ENCODE results near the gene PSMA5.
"Not testable (repeated sequence)": the region's sequence is repeated elsewhere in the genome, so short reads cannot be mapped to it uniquely, and the experiment has no call there.

PSMA5 gene

DNA sequence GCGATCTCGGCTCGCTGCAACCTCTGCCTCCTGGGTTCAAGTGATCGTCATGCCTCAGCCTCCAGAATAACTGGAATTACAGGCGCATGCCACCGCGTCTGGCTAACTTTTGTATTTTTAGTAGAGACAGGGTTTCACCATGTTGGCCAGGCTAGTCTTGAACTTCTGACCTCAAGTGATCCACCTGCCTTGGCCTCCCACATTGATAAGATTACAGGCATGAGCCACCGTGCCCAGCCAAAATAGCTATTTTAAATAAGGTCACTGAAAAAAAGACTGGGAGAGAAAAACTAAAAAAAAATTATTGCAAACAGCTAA, 31.0 kb downstream of the PSMA5 start:
- DNase-seq; in situ Hi-C loops (cut with MboI; ENCODE audit: low pct_unique_long_range_greater_than_20kb, low sequenced_read_pairs): not testable (repeated sequence)

DNA sequence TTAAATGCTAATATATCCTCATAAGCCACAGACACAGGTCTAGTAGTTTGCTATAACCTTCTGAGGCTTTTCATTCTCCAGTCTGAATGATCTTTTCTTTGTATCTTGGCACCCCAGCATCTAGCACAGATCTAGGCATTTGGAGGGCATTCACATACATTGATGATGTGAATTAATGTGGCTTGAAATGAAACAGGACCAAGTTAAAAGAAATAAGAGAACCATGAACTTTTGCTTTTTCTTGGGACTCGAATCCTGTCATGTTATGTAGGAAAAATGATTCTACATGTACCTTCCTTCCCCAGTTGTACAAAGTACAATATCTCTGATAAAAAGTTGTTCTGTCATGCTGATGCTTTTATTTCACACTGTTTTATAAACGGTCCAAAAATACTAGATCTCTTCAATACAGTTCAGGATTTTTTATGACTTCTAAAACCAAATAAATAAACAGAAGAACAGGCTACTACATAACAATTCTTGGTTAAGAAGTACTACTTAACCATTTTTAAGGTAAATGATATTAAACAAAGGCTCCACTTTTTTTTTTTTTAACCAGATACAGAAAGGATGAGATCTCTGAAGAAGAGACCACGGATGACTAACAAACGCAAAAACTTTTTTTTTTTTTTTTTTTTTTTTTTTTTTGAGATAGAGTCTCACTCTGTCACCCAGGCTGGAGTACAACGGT, 31.5 kb downstream of the PSMA5 start:
- in situ Hi-C loops (cut with MboI; ENCODE audit: low pct_unique_long_range_greater_than_20kb, low sequenced_read_pairs), result no loop called here
- DNase-seq, result no peak

DNA sequence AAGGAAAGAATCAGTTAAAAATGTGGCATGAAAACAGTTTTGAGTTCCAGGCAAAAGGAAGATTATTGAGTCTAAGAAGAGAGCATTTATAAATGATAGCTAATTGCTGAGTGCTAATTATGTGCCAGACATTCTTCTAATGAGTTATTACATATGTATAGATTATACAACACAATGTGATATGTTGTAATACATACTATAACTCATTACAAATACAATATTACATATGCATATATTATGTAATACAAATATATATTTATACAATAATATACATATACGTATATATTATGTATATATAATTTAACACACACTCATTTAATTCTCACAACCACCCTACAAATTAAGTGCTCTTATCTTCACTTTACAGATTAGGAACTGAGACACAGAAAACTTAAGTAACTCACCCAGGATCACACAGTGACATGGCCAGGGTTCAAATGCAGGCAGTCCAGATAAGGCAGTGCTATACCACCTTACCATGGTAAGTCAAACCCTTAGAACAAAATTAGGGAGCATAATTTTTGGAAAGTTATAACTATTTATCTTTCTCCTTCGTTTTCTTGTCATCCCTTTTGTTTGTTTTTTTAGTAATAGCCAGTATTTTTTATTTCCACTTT, 32.5 kb downstream of the PSMA5 start:
- in situ Hi-C loops (cut with MboI; ENCODE audit: low pct_unique_long_range_greater_than_20kb, low sequenced_read_pairs), result no loop called here
- no peak for DNase-seq

DNA sequence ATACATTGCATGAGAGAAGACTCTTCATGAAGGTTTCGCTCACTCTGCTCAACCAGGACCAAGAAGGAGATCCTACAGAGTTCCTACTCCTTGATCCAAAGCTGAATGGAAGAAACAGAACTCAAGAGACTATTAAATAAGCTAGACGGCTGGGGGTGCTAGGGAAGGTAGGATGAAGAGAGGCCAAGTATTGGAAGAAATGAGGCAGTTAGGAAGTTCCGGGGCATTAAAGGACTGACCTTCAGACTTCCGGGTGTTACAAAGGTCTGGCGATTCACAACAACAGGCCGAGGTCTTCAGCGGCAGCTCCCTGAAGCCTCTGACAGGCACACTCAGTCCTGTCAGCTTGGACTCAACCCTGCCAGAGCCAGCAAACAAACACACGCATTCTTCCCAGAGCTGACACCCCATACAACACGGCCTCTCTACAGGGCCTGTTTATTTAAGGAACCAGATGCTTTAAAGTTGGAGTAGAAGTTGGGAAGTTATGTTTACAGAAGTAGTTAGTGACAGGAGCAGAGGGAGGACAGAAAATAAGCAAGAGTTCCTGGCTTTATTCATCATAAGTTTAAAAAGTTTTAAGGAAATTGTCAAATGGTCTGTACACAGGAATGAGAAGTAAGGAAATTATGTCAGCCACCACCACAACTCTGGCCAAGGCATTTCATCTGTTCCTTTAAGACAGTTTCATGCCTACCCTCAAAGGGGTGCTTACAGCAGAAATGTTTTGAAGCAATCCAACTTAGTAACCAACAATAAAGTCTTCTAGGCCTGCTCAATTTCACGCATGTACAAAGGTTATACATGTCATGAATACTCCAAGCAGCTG, 33.2 kb downstream of the PSMA5 start:
- DNase-seq, result peak; percentile 42
- in situ Hi-C loops (cut with MboI; ENCODE audit: low pct_unique_long_range_greater_than_20kb, low sequenced_read_pairs), result no loop called here

DNA sequence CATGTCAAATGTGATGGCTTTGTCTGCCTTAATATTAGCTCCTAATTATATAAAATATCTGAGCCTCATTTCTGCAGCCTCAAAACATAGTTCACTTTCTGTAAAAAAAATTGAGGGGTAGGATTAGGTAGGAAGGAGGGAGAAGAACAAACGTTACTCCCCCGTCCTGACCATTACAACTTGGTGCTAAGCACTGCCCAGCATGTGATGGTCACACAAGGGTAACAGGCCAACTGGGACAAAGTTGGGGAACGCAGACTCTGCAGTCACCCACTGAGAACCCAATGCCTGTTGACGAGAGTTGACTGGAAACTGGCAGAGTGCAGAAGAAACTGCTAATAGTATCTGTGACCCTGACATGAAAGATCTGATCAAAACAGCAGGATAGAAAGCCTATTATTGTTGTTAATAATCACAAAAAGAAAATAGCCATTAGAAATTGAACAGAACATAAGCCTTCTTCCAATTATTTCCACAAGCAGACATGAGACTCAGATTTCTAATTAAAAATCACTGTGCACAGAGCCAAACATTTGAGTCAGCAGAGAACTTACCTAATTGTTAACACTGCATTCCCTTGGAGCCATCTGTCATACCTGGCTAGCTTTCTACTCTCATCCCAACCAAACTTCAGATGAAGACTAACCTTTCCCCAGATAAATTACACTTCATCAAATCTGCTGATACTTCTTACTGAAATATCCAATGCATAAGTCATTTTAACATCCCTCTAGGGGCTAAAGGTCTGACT, 34.0 kb downstream of the PSMA5 start:
- in situ Hi-C loops (cut with MboI; ENCODE audit: low pct_unique_long_range_greater_than_20kb, low sequenced_read_pairs), result no loop called here
- DNase-seq, result no peak

DNA sequence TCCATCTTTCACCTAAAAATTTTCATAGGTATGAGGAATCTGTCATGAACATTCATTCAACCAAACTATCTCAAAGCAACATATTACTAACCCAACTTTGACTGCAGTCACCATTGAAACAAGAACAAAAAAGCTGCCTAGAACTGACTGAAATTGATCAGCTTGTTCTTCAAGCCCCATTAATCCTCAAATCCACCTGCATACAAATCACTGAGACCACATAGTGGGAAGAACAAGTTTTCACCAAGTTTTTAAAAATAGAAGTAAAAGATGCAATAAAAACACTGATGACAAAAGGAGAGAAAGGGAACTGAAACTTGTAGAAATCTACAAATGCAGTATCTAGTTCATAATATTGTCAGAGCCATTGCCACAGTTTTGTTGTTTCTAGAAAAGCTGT, 34.6 kb downstream of the PSMA5 start:
- in situ Hi-C loops (cut with MboI; ENCODE audit: low pct_unique_long_range_greater_than_20kb, low sequenced_read_pairs), result no loop called here
- peak; percentile 25 for DNase-seq

DNA sequence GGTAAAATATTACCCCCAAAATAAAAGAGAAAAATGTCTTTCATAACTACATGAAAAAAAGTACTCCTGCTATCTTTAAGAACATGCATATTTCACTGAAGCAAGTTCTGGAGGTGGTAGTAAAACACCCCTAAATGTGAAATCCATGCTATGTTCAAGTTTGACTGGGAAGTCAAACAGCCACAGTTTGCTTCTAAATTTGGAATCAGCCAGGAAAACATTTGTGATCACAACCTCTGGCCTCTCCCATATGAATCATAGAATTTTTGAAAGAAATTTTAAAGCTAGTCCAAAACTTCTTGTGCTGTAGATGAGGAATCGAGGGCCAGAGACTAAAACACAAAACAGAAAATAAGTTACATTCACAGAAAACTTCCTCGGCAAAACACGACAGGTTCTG, 35.1 kb downstream of the PSMA5 start:
- no peak for DNase-seq
- in situ Hi-C loops (cut with MboI; ENCODE audit: low pct_unique_long_range_greater_than_20kb, low sequenced_read_pairs), result no loop called here

DNA sequence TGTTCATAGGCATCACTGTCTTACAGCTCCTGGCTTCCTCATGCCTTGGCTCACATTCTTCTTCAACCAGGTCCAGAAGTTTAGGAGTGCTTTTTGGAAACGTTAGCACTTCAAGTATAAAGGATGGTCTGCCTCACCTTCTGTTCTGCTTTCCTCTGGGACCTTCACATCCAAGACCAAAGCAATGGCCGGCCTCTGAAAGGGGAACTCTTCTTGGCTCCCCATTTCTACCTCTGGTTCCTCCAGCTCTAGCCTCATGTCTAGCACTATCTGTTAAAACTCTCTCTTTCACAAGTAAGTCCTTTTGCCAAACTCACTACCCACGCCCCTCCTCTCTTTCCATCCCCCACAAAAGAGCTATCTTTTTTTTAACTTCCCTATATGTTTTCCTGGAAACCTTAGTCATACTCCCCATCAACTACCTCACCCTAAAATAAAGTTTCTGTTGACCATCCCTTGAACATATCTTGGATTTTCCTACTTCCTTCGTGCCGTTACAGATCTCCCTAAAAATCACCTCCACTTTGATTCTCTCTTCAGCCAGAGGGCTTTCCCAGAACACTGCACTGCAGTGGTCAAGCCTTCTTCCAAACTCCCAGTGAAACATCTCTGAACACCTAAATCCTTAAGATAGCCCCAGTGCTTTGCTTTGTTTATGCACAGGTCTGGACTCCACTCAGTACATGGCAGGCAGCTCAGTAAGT, 36.5 kb downstream of the PSMA5 start:
- DNase-seq, result peak; percentile 73
- in situ Hi-C loops (cut with MboI; ENCODE audit: low pct_unique_long_range_greater_than_20kb, low sequenced_read_pairs), result no loop called here

DNA sequence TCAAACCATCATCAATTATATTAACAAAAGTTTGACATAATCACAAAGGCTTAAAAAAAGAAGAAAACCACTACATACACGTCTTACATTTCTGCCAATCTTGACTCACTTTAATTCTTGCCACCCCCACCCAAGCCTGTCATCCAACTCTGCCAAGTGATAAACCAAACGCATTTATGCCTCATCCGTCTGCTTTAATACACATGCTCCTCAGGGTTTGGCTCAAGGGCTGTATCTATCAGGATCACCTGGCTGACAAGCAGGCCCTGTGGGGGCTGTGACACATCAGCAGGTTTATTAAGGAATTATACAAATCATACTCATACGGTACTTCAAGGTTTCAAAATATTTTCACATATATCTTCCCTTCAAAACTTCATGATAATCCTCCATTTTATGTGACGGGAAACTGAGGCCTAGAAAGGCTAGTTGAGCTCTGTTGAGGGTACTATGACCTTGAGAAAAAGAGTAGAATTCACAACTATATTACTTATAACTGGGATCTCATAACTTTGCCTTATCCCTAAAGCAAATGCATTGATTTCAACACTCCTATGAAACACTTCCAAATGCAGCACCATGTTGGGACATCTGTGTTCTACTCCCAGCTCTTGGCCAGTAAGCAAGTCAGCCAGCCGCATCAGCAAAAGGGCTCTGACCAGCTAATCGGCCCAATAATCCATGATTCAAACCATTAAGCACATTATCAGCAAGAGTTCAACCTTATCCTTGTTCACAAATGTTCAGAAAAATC, 37.2 kb downstream of the PSMA5 start:
- no peak for DNase-seq
- in situ Hi-C loops (cut with MboI; ENCODE audit: low pct_unique_long_range_greater_than_20kb, low sequenced_read_pairs), result no loop called here

DNA sequence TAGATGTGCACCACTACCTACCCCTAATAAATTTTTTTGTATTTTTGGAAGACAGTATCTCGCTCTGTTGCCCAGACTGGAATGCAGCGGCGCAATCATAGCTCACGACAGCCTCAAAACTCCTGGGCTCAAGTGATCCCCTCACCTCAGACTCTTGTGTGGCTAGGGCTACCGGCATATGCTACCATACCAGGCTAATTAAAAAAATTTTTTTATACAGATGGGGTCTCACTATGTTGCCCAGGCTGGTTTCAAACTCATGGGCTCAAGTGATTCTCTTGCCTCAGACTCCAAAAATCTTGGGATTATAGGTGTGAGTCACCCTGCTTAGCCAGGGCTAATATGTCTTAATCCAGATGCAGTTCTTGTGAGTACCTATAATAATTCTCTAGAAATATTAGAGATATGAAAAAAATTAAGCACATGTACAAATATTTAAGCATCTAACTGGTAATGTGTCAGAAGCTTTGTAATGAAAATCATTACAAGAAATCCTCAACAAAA, 38.0 kb downstream of the PSMA5 start:
- in situ Hi-C loops (cut with MboI; ENCODE audit: low pct_unique_long_range_greater_than_20kb, low sequenced_read_pairs), result no loop called here
- no peak for DNase-seq

DNA sequence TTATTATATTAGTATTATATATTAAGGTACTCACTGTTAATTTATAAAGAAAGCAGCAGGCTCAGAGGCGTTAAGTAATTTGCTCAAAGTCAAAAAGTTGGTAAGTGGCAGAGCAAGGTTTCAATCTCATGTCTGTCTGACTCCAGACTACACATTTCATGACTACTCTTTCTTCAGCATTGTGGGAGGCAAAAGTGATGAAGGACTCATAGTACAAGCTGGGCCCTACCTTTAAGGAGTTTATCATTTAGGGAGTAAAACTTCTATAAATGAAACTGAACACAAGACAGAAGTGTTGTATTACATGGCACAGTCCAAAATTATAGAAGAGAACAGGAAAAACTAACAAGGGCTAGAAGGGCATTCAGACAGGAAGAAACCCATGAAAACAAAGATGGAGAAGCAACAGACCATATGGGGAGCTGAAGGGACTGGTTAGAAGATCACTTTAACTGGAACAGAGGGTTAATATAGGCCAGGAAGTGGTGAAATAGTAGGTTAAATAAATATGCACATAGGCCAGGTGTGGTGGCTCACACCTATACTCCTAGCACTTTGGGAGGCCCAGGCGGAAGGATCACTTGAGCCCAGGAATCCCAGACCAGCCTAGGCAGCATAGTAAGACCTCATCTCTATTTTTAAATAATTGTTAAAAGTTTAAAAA, 40.1 kb downstream of the PSMA5 start:
- in situ Hi-C loops (cut with MboI; ENCODE audit: low pct_unique_long_range_greater_than_20kb, low sequenced_read_pairs), result no loop called here
- DNase-seq, result no peak

DNA sequence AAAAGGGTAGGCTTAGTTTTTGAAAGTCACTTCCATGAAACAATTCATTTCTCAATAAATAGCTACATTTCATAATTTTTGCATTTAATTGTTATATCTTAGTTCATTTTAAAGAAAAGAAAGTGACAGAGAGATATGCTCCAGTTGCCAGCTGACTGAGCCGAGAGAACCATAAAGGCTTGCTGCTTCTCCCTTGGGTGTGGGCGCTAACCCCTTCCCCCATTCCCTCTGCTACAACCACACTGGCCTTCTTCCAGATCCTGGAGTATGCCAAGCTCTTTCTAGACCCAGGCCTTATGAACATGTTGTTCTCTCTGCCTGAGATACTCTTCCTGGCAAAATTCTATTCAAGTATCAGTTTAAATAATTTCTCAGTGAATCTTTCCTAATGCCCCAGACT, 40.8 kb downstream of the PSMA5 start:
- in situ Hi-C loops (cut with MboI; ENCODE audit: low pct_unique_long_range_greater_than_20kb, low sequenced_read_pairs), result no loop called here
- DNase-seq, result no peak

DNA sequence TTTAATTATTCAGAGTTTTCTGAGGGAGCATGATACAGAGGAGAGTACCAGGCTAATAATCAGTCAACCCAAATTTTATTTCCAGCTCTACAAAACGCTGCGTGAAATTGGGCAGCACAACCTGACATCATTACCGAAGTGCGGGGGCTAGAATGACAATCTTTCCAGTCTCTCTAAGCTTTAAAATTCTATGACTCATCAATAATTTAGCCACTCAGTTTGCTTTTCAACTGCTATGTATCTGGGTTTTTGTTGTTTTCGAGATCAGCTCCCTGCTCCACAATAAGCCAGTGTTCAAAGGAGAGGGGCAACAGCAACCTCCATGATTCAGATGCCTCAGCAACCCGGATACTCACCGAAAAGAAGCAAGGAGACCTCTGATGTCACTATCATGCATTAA, 42.4 kb downstream of the PSMA5 start:
- in situ Hi-C loops (cut with MboI; ENCODE audit: low pct_unique_long_range_greater_than_20kb, low sequenced_read_pairs), result no loop called here
- DNase-seq, result no peak

DNA sequence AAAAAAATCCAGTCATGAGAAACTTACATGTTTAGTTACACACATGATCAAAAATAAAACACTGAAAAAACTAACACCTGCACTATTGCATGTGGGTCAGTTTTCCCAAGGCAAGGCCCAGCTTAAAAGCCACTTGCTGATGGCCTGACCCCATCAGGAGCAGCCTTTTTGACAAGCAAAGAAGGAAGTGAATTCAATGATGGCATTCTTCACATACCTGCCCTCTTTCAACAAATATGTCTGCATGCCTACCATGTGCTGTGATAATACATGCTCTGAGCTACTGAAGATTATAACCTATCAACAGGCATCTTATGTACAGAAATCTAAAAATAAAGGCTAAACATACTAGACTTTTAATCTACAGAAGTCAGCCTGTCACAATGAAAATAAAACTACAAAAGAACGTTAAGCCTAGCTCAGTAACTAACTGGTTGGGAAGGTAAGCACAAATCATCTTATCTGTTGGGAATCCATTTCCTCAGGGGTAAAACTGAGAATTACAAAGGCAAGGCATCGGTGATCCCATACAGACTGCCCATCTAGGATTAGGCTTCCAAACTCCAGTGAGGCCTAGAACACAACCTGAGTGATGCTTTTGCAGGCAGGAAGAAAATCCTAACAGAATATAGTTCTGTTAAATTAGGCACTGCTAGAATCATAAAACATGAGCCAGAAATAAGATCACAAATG, 43.0 kb downstream of the PSMA5 start:
- no peak for DNase-seq
- in situ Hi-C loops (cut with MboI; ENCODE audit: low pct_unique_long_range_greater_than_20kb, low sequenced_read_pairs), result no loop called here

DNA sequence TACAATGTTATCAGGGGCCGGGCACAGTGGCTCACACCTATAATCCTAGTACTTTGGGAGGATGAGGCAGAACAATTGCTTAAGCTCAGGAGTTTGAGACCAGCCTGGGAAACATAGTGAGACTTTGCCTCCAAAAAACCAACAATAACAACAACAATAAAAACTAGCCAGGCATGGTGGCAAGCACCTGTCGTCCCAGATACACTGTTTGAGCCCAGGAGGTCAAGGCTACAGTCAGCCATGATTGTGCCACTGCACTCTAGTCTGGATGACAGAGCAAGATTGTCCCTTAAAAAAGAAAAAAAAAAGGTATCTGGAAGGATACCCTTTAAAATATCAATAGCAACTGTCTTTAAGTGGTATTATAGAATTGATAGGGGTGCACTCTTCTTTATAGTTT, 44.7 kb downstream of the PSMA5 start:
- in situ Hi-C loops (cut with MboI; ENCODE audit: low pct_unique_long_range_greater_than_20kb, low sequenced_read_pairs), result no loop called here
- no peak for DNase-seq

DNA sequence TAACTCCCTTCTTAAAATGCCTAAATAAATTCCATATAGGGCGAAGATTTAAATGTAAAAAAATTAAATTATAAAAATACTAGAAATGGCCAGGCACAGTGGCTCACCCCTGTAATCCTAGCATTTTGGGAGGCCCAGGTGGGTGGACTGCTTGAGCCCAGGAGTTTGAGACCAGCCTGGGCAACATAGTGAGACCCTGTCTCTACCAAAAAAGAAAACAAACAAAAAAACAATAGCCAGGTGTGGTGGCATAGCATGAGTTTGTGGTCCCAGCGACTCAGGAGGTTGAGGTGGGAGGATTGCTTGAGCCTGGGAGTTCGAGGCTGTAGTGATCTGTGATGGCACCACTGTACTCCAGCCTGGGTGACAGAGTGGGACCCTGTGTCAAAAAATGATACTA, 46.3 kb downstream of the PSMA5 start:
- DNase-seq, result no peak

DNA sequence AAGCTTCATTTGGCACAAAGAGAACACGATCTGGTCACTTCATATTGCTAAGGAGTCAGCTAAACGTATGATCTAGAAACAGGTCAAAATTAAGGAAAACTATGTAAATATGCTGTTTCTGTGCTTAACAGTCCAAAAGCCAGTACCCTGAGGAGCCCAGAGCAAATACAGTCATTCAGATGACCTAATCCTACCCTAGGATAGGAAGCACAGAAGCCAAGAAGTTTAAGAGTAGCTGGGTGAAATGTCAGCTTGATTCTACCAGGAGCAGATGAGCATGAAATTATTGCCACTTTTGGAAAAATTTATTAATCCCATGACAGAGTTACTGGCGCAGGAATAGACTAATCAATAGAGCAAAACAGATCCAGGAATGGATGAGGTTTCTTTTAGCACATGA, 46.8 kb downstream of the PSMA5 start:
- in situ Hi-C loops (cut with MboI; ENCODE audit: low pct_unique_long_range_greater_than_20kb, low sequenced_read_pairs), result no loop called here
- DNase-seq, result no peak

More for the DNA sequence above, 46.3 kb downstream of the PSMA5 start:
- in situ Hi-C loops (cut with MboI; ENCODE audit: low pct_unique_long_range_greater_than_20kb, low sequenced_read_pairs), result no loop called here

Data from KBM-7 (cell line).